K562 (cell line): Measurements from ENCODE around the gene BLM.

ENCODE experiments used
- CBX5 ChIP-seq: IDR thresholded peaks from 2 replicates; pipeline ENCODE4 v1.6.1; 2014; ENCODE audit warnings: low read depth, borderline replicate concordance
- EZH2 ChIP-seq: IDR thresholded peaks from 2 replicates; pipeline ENCODE4 v1.6.1; 2012; ENCODE audit warnings: low read depth, mild to moderate bottlenecking, inconsistent platforms, low read length, borderline replicate concordance
- RFX1 ChIP-seq: fragments of 450-650 bp; IDR thresholded peaks from 2 replicates; pipeline ENCODE4 v1.6.1; 2016; ENCODE audit warnings: mild to moderate bottlenecking, moderate library complexity
- SREBF1 ChIP-seq: fragments of 150-350 bp; IDR thresholded peaks from 2 replicates; pipeline ENCODE4 v1.6.1; 2014; ENCODE audit warnings: antibody characterized with exemption, low read depth, low read length, borderline replicate concordance
- TAF1 ChIP-seq: IDR thresholded peaks from 2 replicates; pipeline ENCODE4 v1.6.1; 2011; ENCODE audit warnings: mild to moderate bottlenecking, low read length, moderate library complexity; ENCODE audit not compliant: insufficient read depth, control insufficient read depth, severe bottlenecking; ENCODE audit errors: extremely low read depth
- YY1 ChIP-seq, 3 experiments: IDR thresholded peaks; 2 replicates each; pipeline ENCODE4 v1.6.1; 2011; ENCODE audit warnings: low read length in 2 of 3, mild to moderate bottlenecking in 2 of 3, moderate library complexity in 2 of 3, borderline replicate concordance in 1 of 3, control low read depth in 1 of 3, low read depth in 1 of 3; ENCODE audit not compliant: insufficient read depth in 3 of 3, insufficient replicate concordance in 2 of 3, control insufficient read depth in 1 of 3, insufficient read length in 1 of 3; ENCODE audit errors: extremely low read depth in 1 of 3

DNA sequence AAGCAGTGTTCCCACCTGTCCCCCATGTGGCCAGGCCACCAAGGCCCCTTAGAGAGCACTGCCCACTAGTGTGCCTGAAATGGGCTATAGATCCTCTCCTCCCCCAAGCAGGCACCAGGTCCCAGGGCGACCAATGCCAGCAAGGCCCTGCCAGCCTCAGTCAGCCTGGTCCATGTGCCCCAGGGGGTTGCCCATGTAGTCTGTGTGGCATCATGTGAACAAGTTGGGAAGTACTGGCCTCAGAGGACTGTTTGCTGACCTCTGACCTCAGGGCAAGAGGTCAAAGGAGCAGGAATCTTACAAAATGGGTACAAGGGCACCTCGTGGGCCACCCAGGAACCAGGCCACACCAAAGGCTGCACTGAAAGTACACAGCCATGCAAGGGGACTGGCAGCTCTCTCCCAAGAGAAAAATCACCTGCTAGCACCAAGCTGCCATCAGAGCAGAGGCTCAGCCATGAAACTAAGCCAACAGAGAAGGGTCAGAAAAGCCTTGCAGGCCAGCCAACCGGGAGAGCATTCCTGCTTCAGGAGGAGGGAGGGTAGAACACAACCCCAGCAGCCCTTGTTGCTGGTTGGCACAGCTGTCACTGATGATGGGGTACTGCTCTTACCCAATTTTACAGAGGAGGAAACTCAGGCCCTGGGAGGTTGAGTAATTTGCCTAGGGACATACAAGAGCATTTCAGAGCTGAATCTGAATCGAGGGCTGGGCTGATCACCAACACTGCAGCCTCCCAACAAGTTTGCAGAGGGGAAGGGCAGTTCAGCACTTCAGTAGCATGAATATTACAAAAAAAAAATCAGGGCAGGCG lies 146.0 kb downstream of the BLM start:
- no peak for TF ChIP-seq RFX1
- no peak for TF ChIP-seq YY1 (IDR thresholded peaks at IDR 0.05; ENCODE audit: borderline replicate concordance in 1 of 3, control insufficient read depth in 1 of 3, extremely low read depth in 1 of 3, insufficient read depth in 3 of 3, insufficient read length in 1 of 3, insufficient replicate concordance in 2 of 3, low read depth in 1 of 3, low read length in 2 of 3)
- TF ChIP-seq SREBF1 = no peak
- no peak for TF ChIP-seq EZH2
- TF ChIP-seq CBX5 = no peak
- TF ChIP-seq TAF1 = no peak
